Upper lobe of left lung (tissue), 6 donors: ENCODE measurements around the gene ARHGAP24. TPM values are rescaled to one million over a fixed set of nuclear protein-coding genes. Genes with fewer than 3 reads are reported as not detected.

Experiments used
- ATAC-seq, 2 donors: fragments of 200-7000 bp; cut with Tn5 transposase; one replicate each; pipeline ENCODE4 v1.9.1; 2022; ENCODE audit warnings: mild to moderate bottlenecking in 2 of 2, moderate library complexity in 2 of 2; ENCODE audit not compliant: low FRiP score in 2 of 2
- DNase-seq, 2 donors: peaks; one replicate each; pipeline ENCODE4 v3.0.0-alpha.2; 2019 to 2020
- H3K27ac ChIP-seq, 4 donors: fragments of 200-600 bp; sonication (generic); one replicate each; pipeline ENCODE4 v1.5.1; 2016 to 2019
- H3K27me3 ChIP-seq, 4 donors: fragments of 200-600 bp; sonication (generic); one replicate each; pipeline ENCODE4 v1.5.1; 2017 to 2019
- H3K36me3 ChIP-seq, 4 donors: fragments of 200-600 bp; sonication (generic); one replicate each; pipeline ENCODE4 v1.5.1; 2016 to 2019
- H3K4me1 ChIP-seq, 4 donors: fragments of 200-600 bp; sonication (generic); one replicate each; pipeline ENCODE4 v1.5.1; 2018 to 2019
- H3K4me3 ChIP-seq, 4 donors: fragments of 200-600 bp; sonication (generic); one replicate each; pipeline ENCODE4 v1.5.1; 2017 to 2019; ENCODE audit warnings: mild to moderate bottlenecking in 2 of 4, moderate library complexity in 1 of 4
- H3K9me3 ChIP-seq, 4 donors: fragments of 200-600 bp; sonication (generic); one replicate each; pipeline ENCODE4 v1.5.1; 2018 to 2019
- CTCF ChIP-seq, 6 experiments: fragments of 450-650 bp in 4 of 6; fragments of 200-600 bp in 2 of 6; sonication (generic) in 2 of 6; IDR thresholded peaks; one replicate each; pipeline ENCODE4 v1.5.1; 2016 to 2019; ENCODE audit warnings: antibody characterized with exemption in 6 of 6
- EP300 ChIP-seq, 4 donors: sonication (generic); formaldehyde crosslinking; IDR thresholded peaks; one replicate each; pipeline ENCODE4 v1.5.1; 2017; ENCODE audit warnings: antibody characterized with exemption in 4 of 4, control low read depth in 2 of 4
- POLR2A ChIP-seq, 4 donors: fragments of 450-650 bp; IDR thresholded peaks; one replicate each; pipeline ENCODE4 v1.5.1; 2016 to 2017; ENCODE audit warnings: antibody characterized with exemption in 4 of 4, mild to moderate bottlenecking in 2 of 4
- POLR2AphosphoS5 ChIP-seq, 2 donors: sonication (generic); formaldehyde crosslinking; IDR thresholded peaks; one replicate each; pipeline ENCODE4 v1.5.1; 2017; ENCODE audit warnings: antibody characterized with exemption in 2 of 2
- WGBS, 2 donors: methylation state at CpG; one replicate each; pipeline ENCODE4 v1.1.5; 2017 to 2018; 5-methylcytosine and 5-hydroxymethylcytosine counted together
- total RNA-seq, 6 donors: library from RNA; depleted of rRNA in 4 of 6; stranded (reverse); fragments of >200 nt in 4 of 6; gene quantifications; one replicate each; pipeline versions ENCODE4 v1.1.0 to v1.2.1, GENCODE V29; 2016 to 2021
- donor health status: DM: no; HTN: no; CAD: no; lungs with moderate emphysema.
- donor health status: DM: no; HTN: yes; CAD: no; lungs with severe emphysema.

Gene ARHGAP24
- total RNA-seq, 6 donors from 2014 or later, result 26.4 to 92.2 (median 52.4) TPM

- no peak for TF ChIP-seq POLR2A (IDR thresholded peaks at IDR 0.05)
- no peak for TF ChIP-seq CTCF (IDR thresholded peaks at IDR 0.05)
- no peak for TF ChIP-seq POLR2AphosphoS5 (IDR thresholded peaks at IDR 0.05)
- TF ChIP-seq EP300 (IDR thresholded peaks at IDR 0.05), result no peak
- ATAC-seq, result no peak
- Histone ChIP-seq H3K27me3 (no peaks in the 10 kb centered on the region), H3K27ac (peak overlapping the region in 1 of 4 donors; percentile 32), H3K9me3 (no peaks in the 10 kb centered on the region), H3K4me3 (no peak overlapping the region), H3K4me1 (no peaks in the 10 kb centered on the region), H3K36me3 (no peaks in the 10 kb centered on the region)
- no peak for DNase-seq
These were observed 222.9 kb downstream of the ARHGAP24 start for GRCh38 chr4:85697854-85698253.

- Histone ChIP-seq H3K36me3 (no peaks in the 10 kb centered on the region), H3K9me3 (no peaks in the 10 kb centered on the region), H3K4me1 (no peaks in the 10 kb centered on the region), H3K27ac (no peak overlapping the region), H3K4me3 (no peak overlapping the region), H3K27me3 (no peaks in the 10 kb centered on the region)
- DNase-seq (no peak), ATAC-seq (no peak)
- 60 to 72% methylated on average over 3 of the region's 3 CpGs for WGBS, 2 donors
- TF ChIP-seq EP300 (IDR thresholded peaks at IDR 0.05), result no peak
- TF ChIP-seq POLR2AphosphoS5 (IDR thresholded peaks at IDR 0.05), result no peak
- no peak for TF ChIP-seq POLR2A (IDR thresholded peaks at IDR 0.05)
- no peak for TF ChIP-seq CTCF (IDR thresholded peaks at IDR 0.05)
These were observed 225.4 kb downstream of the ARHGAP24 start for GRCh38 chr4:85700362-85700761.

- ATAC-seq, result peak in 1 of 2 donors; percentile 71
- no peaks in the 10 kb centered on the region for H3K27me3 ChIP-seq
- H3K27ac ChIP-seq, result peak overlapping the region in 2 of 4 donors; percentile 31 to 58
- no peak for TF ChIP-seq EP300 (IDR thresholded peaks at IDR 0.05)
- no peak for TF ChIP-seq POLR2AphosphoS5 (IDR thresholded peaks at IDR 0.05)
- no peak for TF ChIP-seq CTCF (IDR thresholded peaks at IDR 0.05)
- TF ChIP-seq POLR2A (IDR thresholded peaks at IDR 0.05), result no peak
- WGBS, 2 donors, result 54 to 73% methylated on average over 1 of the region's 1 CpG
- no peaks in the 10 kb centered on the region for H3K36me3 ChIP-seq
- no peak for DNase-seq
- H3K4me3 ChIP-seq, result no peak overlapping the region
- no peaks in the 10 kb centered on the region for H3K9me3 ChIP-seq
- H3K4me1 ChIP-seq, result no peaks in the 10 kb centered on the region
These were observed 226.9 kb downstream of the ARHGAP24 start for GRCh38 chr4:85701861-85702321.

- no peaks in the 10 kb centered on the region for H3K4me1 ChIP-seq
- ATAC-seq, result no peak
- 81 to 86% methylated on average over 3 of the region's 3 CpGs for WGBS, 2 donors
- H3K4me3 ChIP-seq, result no peak overlapping the region
- H3K27me3 ChIP-seq, result no peaks in the 10 kb centered on the region
- no peaks in the 10 kb centered on the region for H3K36me3 ChIP-seq
- peak overlapping the region in 3 of 4 donors; percentile 5 to 50 (median 20) for H3K27ac ChIP-seq
- TF ChIP-seq CTCF (IDR thresholded peaks at IDR 0.05) (no peak), POLR2A (IDR thresholded peaks at IDR 0.05) (no peak), POLR2AphosphoS5 (IDR thresholded peaks at IDR 0.05) (no peak), EP300 (IDR thresholded peaks at IDR 0.05) (no peak)
- H3K9me3 ChIP-seq, result no peaks in the 10 kb centered on the region
- no peak for DNase-seq
These were observed 228.1 kb downstream of the ARHGAP24 start for GRCh38 chr4:85703096-85703495.

- Histone ChIP-seq H3K27me3 (no peaks in the 10 kb centered on the region), H3K4me1 (no peaks in the 10 kb centered on the region), H3K27ac (no peak overlapping the region), H3K36me3 (no peaks in the 10 kb centered on the region), H3K9me3 (no peaks in the 10 kb centered on the region), H3K4me3 (no peak overlapping the region)
- 53 to 64% methylated on average over 5 of the region's 5 CpGs for WGBS, 2 donors
- ATAC-seq (no peak), DNase-seq (no peak)
- TF ChIP-seq POLR2AphosphoS5 (IDR thresholded peaks at IDR 0.05), result no peak
- TF ChIP-seq POLR2A (IDR thresholded peaks at IDR 0.05), result no peak
- TF ChIP-seq CTCF (IDR thresholded peaks at IDR 0.05), result no peak
- no peak for TF ChIP-seq EP300 (IDR thresholded peaks at IDR 0.05)
These were observed 232.7 kb downstream of the ARHGAP24 start for GRCh38 chr4:85707611-85708010.
